Measurements from ENCODE around the gene NCKAP5.
"Not testable (repeated sequence)": the region's sequence is repeated elsewhere in the genome, so short reads cannot be mapped to it uniquely, and the experiment has no call there.

Gene NCKAP5

DNA sequence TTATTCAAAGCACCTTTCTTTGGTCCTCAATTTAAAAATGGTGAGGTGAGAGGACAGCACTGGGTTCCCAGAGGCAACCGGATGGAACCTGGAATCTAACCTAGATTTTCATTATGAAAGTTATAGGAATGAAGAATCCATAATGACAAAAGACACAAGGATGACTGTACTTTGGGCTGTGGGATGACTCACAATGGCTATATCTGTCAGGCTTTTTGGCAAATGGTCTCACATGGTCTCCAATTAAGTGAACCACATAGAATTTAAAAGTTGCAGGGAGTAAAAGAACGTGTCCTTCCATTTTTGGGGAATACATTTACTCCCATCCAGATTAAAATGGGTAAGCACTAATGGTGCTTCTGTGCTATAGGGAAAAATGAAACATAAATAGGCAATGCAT, 866.5 kb downstream of the NCKAP5 start:
- Histone ChIP-seq H3K9ac (ENCODE audit: low read length) (no peak overlapping the region), H3K36me3 (ENCODE audit: insufficient read depth, low read length) (no peaks in the 10 kb centered on the region), H3K9me3 (ENCODE audit: low read length) (no peaks in the 10 kb centered on the region), H3K4me2 (ENCODE audit: low read length) (no peak overlapping the region), H3K9me2 (ENCODE audit: low read depth, low read length) (no peaks in the 10 kb centered on the region), H3K4me3 (ENCODE audit: low read depth, low read length, poor library complexity, severe bottlenecking) (no peak overlapping the region), H3K4me1 (ENCODE audit: insufficient read depth, low read length, severe bottlenecking) (peaks cover 17% of the 10 kb centered on the region), H3F3A (ENCODE audit: insufficient read depth, low read length) (no peaks in the 10 kb centered on the region), H3K27ac (ENCODE audit: low read depth, low read length, poor library complexity, severe bottlenecking) (no peak overlapping the region), H2AFZ (ENCODE audit: low read length) (no peak overlapping the region), H3K27me3 (ENCODE audit: insufficient read depth, low read length) (no peaks in the 10 kb centered on the region), H4K20me1 (ENCODE audit: insufficient read depth, low read length) (no peaks in the 10 kb centered on the region), H3K79me2 (ENCODE audit: insufficient read depth, low read length) (no peaks in the 10 kb centered on the region)
- TF ChIP-seq, protein P1, sequence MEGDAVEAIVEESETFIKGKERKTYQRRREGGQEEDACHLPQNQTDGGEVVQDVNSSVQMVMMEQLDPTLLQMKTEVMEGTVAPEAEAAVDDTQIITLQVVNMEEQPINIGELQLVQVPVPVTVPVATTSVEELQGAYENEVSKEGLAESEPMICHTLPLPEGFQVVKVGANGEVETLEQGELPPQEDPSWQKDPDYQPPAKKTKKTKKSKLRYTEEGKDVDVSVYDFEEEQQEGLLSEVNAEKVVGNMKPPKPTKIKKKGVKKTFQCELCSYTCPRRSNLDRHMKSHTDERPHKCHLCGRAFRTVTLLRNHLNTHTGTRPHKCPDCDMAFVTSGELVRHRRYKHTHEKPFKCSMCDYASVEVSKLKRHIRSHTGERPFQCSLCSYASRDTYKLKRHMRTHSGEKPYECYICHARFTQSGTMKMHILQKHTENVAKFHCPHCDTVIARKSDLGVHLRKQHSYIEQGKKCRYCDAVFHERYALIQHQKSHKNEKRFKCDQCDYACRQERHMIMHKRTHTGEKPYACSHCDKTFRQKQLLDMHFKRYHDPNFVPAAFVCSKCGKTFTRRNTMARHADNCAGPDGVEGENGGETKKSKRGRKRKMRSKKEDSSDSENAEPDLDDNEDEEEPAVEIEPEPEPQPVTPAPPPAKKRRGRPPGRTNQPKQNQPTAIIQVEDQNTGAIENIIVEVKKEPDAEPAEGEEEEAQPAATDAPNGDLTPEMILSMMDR (IDR thresholded peaks at IDR 0.05; ENCODE audit: low read length) = no peak
- TF ChIP-seq EZH2 (IDR thresholded peaks at IDR 0.05; ENCODE audit: borderline replicate concordance, low read length) = no peak

DNA sequence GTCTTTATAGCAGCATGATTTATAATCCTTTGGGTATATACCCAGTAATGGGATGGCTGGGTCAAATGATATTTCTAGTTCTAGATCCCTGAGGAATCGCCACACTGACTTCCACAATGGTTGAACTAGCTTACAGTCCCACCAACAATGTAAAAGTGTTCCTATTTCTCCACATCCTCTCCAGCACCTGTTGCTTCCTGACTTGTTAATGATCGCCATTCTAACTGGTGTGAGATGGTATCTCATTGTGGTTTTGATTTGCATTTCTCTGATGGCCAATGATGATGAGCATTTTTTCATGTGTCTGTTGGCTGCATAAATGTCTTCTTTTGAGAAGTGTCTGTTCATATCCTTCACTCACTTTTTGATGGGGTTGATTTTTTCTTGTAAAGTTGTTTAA, 868.5 kb downstream of the NCKAP5 start:
- H3K79me2 ChIP-seq (ENCODE audit: insufficient read depth, low read length); H3K36me3 ChIP-seq (ENCODE audit: insufficient read depth, low read length); H3K27ac ChIP-seq (ENCODE audit: low read depth, low read length, poor library complexity, severe bottlenecking); H3K27me3 ChIP-seq (ENCODE audit: insufficient read depth, low read length); H3K9me2 ChIP-seq (ENCODE audit: low read depth, low read length); H4K20me1 ChIP-seq (ENCODE audit: insufficient read depth, low read length); H2AFZ ChIP-seq (ENCODE audit: low read length); H3K9ac ChIP-seq (ENCODE audit: low read length); H3K9me3 ChIP-seq (ENCODE audit: low read length); H3K4me3 ChIP-seq (ENCODE audit: low read depth, low read length, poor library complexity, severe bottlenecking); H3F3A ChIP-seq (ENCODE audit: insufficient read depth, low read length); H3K4me2 ChIP-seq (ENCODE audit: low read length): not testable (repeated sequence)
- H3K4me1 ChIP-seq (ENCODE audit: insufficient read depth, low read length, severe bottlenecking) = peaks cover 17% of the 10 kb centered on the region

- H2AFZ ChIP-seq (ENCODE audit: low read length); H3K9ac ChIP-seq (ENCODE audit: low read length); H3K9me2 ChIP-seq (ENCODE audit: low read depth, low read length); H3K4me3 ChIP-seq (ENCODE audit: low read depth, low read length, poor library complexity, severe bottlenecking); H4K20me1 ChIP-seq (ENCODE audit: insufficient read depth, low read length); H3K9me3 ChIP-seq (ENCODE audit: low read length); H3K4me2 ChIP-seq (ENCODE audit: low read length); H3K27me3 ChIP-seq (ENCODE audit: insufficient read depth, low read length); H3F3A ChIP-seq (ENCODE audit: insufficient read depth, low read length); H3K79me2 ChIP-seq (ENCODE audit: insufficient read depth, low read length); H3K36me3 ChIP-seq (ENCODE audit: insufficient read depth, low read length): not testable (repeated sequence)
- Histone ChIP-seq H3K27ac (ENCODE audit: low read depth, low read length, poor library complexity, severe bottlenecking) (peak overlapping the region; percentile 38), H3K4me1 (ENCODE audit: insufficient read depth, low read length, severe bottlenecking) (peaks cover 17% of the 10 kb centered on the region)
These were observed 869.9 kb downstream of the NCKAP5 start for GRCh38 chr2:132698347-132698746.

DNA sequence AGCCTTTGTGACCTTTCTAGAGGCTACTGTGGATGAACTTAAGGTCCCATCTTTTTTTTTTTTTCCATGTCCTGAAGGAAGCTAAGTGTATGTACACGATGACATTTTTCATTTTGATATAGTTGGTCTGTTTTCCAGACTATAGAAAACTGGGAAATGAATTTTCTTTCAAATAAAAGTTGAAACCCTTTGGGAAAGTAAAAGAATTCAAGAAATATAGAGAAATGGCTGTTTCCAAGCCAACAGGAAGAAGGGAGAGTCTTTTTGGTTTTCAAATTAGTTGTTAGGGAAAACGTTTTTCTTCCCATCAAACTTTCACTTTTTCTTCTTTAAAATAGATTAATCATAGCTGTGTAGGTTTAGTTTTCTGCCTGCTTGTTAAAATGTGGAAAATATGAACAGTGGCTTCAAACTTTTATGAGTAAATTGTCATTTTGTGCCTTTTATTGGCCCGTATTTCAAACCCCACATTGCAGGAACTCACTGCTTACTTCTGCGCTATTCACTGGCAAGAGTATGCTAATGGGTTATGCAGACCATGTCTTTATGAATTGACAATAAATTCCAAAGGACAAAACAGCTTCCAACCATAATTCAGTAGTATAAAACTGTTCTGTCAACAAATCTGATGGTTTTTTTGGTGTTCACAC, 870.6 kb downstream of the NCKAP5 start:
- Histone ChIP-seq H3K4me3 (ENCODE audit: low read depth, low read length, poor library complexity, severe bottlenecking) (no peak overlapping the region), H3K9me3 (ENCODE audit: low read length) (no peaks in the 10 kb centered on the region), H3K27ac (ENCODE audit: low read depth, low read length, poor library complexity, severe bottlenecking) (peak overlapping the region; percentile 38), H3K27me3 (ENCODE audit: insufficient read depth, low read length) (no peaks in the 10 kb centered on the region), H3K79me2 (ENCODE audit: insufficient read depth, low read length) (no peaks in the 10 kb centered on the region), H3K4me2 (ENCODE audit: low read length) (no peak overlapping the region), H2AFZ (ENCODE audit: low read length) (no peak overlapping the region), H4K20me1 (ENCODE audit: insufficient read depth, low read length) (no peaks in the 10 kb centered on the region), H3K4me1 (ENCODE audit: insufficient read depth, low read length, severe bottlenecking) (peaks cover 17% of the 10 kb centered on the region), H3K9me2 (ENCODE audit: low read depth, low read length) (no peaks in the 10 kb centered on the region), H3K36me3 (ENCODE audit: insufficient read depth, low read length) (no peaks in the 10 kb centered on the region), H3K9ac (ENCODE audit: low read length) (no peak overlapping the region), H3F3A (ENCODE audit: insufficient read depth, low read length) (no peaks in the 10 kb centered on the region)
- TF ChIP-seq, protein P1 (IDR thresholded peaks at IDR 0.05; ENCODE audit: low read length) = no peak
- TF ChIP-seq EZH2 (IDR thresholded peaks at IDR 0.05; ENCODE audit: borderline replicate concordance, low read length) = no peak
